Panc1 (cell line): ENCODE data around the gene EML6. TPM values are rescaled to one million over a fixed set of nuclear protein-coding genes. Genes with fewer than 3 reads are reported as not detected.
A peak's percentile ranks its signal among the peaks of the same experiment; 100 is the strongest.

Source experiments
- ATAC-seq: fragments of 200-7000 bp; cut with Tn5 transposase; 2 replicates; pipeline ENCODE4 v1.9.1; 2020; ENCODE audit warnings: mild to moderate bottlenecking, moderate library complexity
- BruUV-seq: library from RNA; stranded (reverse); fragments of 400-500 nt; replicated peaks from 2 replicates; lab custom pipeline; 2021; lab: Mats Ljungman, UMichigan
- CTCF ChIA-PET: fragments of 300-600 bp; sonication (Branson Sonifier 250); formaldehyde crosslinking; loops from one replicate; lab custom pipeline; 2022; ENCODE audit warnings: antibody characterized with exemption; lab: Charles Lee
- POLR2A ChIA-PET: fragments of 300-600 bp; sonication (Branson Sonifier 250); formaldehyde crosslinking; loops from one replicate; lab custom pipeline; 2022; ENCODE audit warnings: antibody characterized with exemption; lab: Charles Lee
- DNase-seq: peaks from one replicate; pipeline ENCODE4 v3.0.0-alpha.2; 2010; ENCODE audit warnings: low read depth, low spot score
- H3K27ac ChIP-seq: 2 replicates; pipeline ENCODE4 v1.5.1; 2011; ENCODE audit warnings: mild to moderate bottlenecking, low read length, inconsistent platforms
- H3K27me3 ChIP-seq: fragments of 200-500 bp; sonication (Bioruptor generic); 2 replicates; pipeline ENCODE4 v1.6.0; 2014; ENCODE audit warnings: low read length, inconsistent platforms; ENCODE audit not compliant: control insufficient read depth, insufficient read depth
- H3K36me3 ChIP-seq: fragments of 200-500 bp; sonication (Bioruptor generic); 2 replicates; pipeline ENCODE4 v1.5.1; 2014; ENCODE audit warnings: inconsistent platforms, mild to moderate bottlenecking, low read length, moderate library complexity; ENCODE audit not compliant: control insufficient read depth, insufficient read depth
- H3K4me1 ChIP-seq: 2 replicates; pipeline ENCODE4 v1.5.1; 2011; ENCODE audit warnings: inconsistent platforms, mild to moderate bottlenecking, low read length, moderate library complexity; ENCODE audit not compliant: control insufficient read depth, insufficient read depth
- H3K4me3 ChIP-seq, 2 experiments: 2 replicates each; pipeline ENCODE4 v1.5.1; 2011 to 2012; ENCODE audit warnings: low read depth in 2 of 2, low read length in 2 of 2, mild to moderate bottlenecking in 2 of 2, inconsistent platforms in 1 of 2, moderate library complexity in 1 of 2
- H3K9me3 ChIP-seq: fragments of 200-500 bp; sonication (Bioruptor generic); 2 replicates; pipeline ENCODE4 v1.5.1; 2014; ENCODE audit warnings: low read depth, mild to moderate bottlenecking, inconsistent platforms, low read length, moderate library complexity; ENCODE audit not compliant: control insufficient read depth, insufficient read depth
- POLR2AphosphoS5 ChIP-seq: IDR thresholded peaks from 2 replicates; pipeline ENCODE4 v1.6.1; 2012; ENCODE audit warnings: mild to moderate bottlenecking, low read depth, low read length, moderate library complexity
- REST ChIP-seq, 2 experiments: IDR thresholded peaks; 2 replicates each; pipeline ENCODE4 v1.6.1; 2011 to 2012; ENCODE audit warnings: low read depth in 2 of 2, control low read depth in 1 of 2, low read length in 1 of 2, mild to moderate bottlenecking in 1 of 2, moderate library complexity in 1 of 2; ENCODE audit not compliant: insufficient read depth in 1 of 2
- SIN3A ChIP-seq: IDR thresholded peaks from 2 replicates; pipeline ENCODE4 v1.6.1; 2012; ENCODE audit warnings: low read depth, mild to moderate bottlenecking, low read length, moderate library complexity, borderline replicate concordance; ENCODE audit not compliant: insufficient read depth
- TCF7L2 ChIP-seq: IDR thresholded peaks from 2 replicates; pipeline ENCODE4 v1.6.1; 2011; ENCODE audit warnings: mild to moderate bottlenecking, low read depth, low read length, inconsistent platforms
- in situ Hi-C: cut with HindIII; loops from 2 replicates; pipeline ENCODE4 v1.10.0; 2016; ENCODE audit warnings: low sequenced_read_pairs, low pct_unique_long_range_greater_than_20kb
- intact Hi-C: fragments of 100-400 bp; cut with micrococcal nuclease; formaldehyde crosslinking; loops from one replicate; pipeline ENCODE4 v1.10.0; 2022; ENCODE audit not compliant: unreplicated experiment
- total RNA-seq: library from RNA; stranded (reverse); gene quantifications from one replicate; pipeline ENCODE4 v1.2.1, GENCODE V29; 2021; ENCODE audit not compliant: unreplicated experiment
- TF ChIP-seq, protein P1 (sequence below): fragments of 450-650 bp; IDR thresholded peaks from 2 replicates; pipeline ENCODE4 v1.5.1; 2017; ENCODE audit warnings: mild to moderate bottlenecking

EML6 gene
- total RNA-seq, 1 experiment from 2014 or later = 6.3 TPM

GRCh38 chr2:54981385-54981784 is 257.9 kb downstream of the EML6 start:
- H3K36me3 ChIP-seq = peaks cover 47% of the 10 kb centered on the region
- DNase-seq = no peak
- BruUV-seq = no TSS peak
- CTCF ChIA-PET = no interaction called here
- TF ChIP-seq, protein P1, sequence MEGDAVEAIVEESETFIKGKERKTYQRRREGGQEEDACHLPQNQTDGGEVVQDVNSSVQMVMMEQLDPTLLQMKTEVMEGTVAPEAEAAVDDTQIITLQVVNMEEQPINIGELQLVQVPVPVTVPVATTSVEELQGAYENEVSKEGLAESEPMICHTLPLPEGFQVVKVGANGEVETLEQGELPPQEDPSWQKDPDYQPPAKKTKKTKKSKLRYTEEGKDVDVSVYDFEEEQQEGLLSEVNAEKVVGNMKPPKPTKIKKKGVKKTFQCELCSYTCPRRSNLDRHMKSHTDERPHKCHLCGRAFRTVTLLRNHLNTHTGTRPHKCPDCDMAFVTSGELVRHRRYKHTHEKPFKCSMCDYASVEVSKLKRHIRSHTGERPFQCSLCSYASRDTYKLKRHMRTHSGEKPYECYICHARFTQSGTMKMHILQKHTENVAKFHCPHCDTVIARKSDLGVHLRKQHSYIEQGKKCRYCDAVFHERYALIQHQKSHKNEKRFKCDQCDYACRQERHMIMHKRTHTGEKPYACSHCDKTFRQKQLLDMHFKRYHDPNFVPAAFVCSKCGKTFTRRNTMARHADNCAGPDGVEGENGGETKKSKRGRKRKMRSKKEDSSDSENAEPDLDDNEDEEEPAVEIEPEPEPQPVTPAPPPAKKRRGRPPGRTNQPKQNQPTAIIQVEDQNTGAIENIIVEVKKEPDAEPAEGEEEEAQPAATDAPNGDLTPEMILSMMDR = no peak
- in situ Hi-C loops = no loop called here
- POLR2A ChIA-PET = interaction anchor here (0.7 kb wide), 1 partner anchor 32 kb away, joined by 3 read pairs; no protein-coding TSS in a partner anchor
- H3K9me3 ChIP-seq = no peaks in the 10 kb centered on the region
- peak overlapping the region; percentile 81 for H3K27ac ChIP-seq
- peaks cover 79% of the 10 kb centered on the region for H3K4me1 ChIP-seq
- ATAC-seq = no peak
- no peak overlapping the region for H3K4me3 ChIP-seq
- H3K27me3 ChIP-seq = no peaks in the 10 kb centered on the region
- intact Hi-C loops = no loop called here

- DNase-seq (peak; percentile 33), ATAC-seq (peak; percentile 65)
- H3K27me3 ChIP-seq = no peaks in the 10 kb centered on the region
- H3K4me3 ChIP-seq = no peak overlapping the region
- TF ChIP-seq SIN3A = no peak
- H3K4me1 ChIP-seq = peaks cover 82% of the 10 kb centered on the region
- H3K27ac ChIP-seq = peak overlapping the region; percentile 76
- peaks cover 49% of the 10 kb centered on the region for H3K36me3 ChIP-seq
- CTCF ChIA-PET = no interaction called here
- POLR2A ChIA-PET = no interaction called here
- no peaks in the 10 kb centered on the region for H3K9me3 ChIP-seq
- in situ Hi-C loops (no loop called here), intact Hi-C loops (no loop called here)
- BruUV-seq = no TSS peak
Observed at GRCh38 chr2:54983345-54984220, 260.1 kb downstream of the EML6 start.

DNA sequence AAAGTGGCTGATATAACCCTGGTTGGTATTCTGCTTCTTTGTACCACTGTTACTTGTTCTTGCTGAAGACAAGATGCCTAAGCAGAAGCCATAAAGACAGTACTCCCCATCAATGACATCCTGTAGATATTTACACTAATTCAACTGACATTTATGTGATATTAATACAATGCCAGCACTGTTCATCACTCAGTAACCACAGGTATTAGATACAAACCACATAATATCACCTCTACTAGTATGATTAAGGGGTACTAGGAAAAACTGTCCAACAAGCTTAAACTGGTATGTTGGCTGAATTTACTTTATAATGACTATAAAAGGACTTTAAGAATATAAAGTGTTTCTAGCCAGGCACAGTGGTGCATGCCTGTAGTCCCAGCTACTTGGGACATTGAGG is 261.0 kb downstream of the EML6 start:
- H3K27me3 ChIP-seq = no peaks in the 10 kb centered on the region
- TF ChIP-seq SIN3A (no peak), POLR2AphosphoS5 (no peak), REST (IDR thresholded peaks at IDR 0.05; ENCODE audit: insufficient read depth in 1 of 2, low read depth in 2 of 2, low read length in 1 of 2) (no peak), TCF7L2 (no peak)
- TF ChIP-seq, protein P1 = no peak
- CTCF ChIA-PET = interaction anchor here (0.6 kb wide), 1 partner anchor 247 kb away, joined by 5 read pairs; no protein-coding TSS in a partner anchor
- no TSS peak for BruUV-seq
- H3K4me3 ChIP-seq = no peak overlapping the region
- no peaks in the 10 kb centered on the region for H3K9me3 ChIP-seq
- peaks cover 46% of the 10 kb centered on the region for H3K36me3 ChIP-seq
- in situ Hi-C loops = no loop called here
- no peak for DNase-seq
- intact Hi-C loops = no loop called here
- H3K4me1 ChIP-seq = peaks cover 87% of the 10 kb centered on the region
- POLR2A ChIA-PET = no interaction called here
- no peak for ATAC-seq
- peak overlapping the region; percentile 76 for H3K27ac ChIP-seq
